Pancreas (tissue), 10 donors: ENCODE results near the gene SDR42E2. TPM values are rescaled to one million over a fixed set of nuclear protein-coding genes. Genes with fewer than 3 reads are reported as not detected.
A peak's percentile ranks its signal among the peaks of the same experiment; 100 is the strongest.

Experiments used
- ATAC-seq, 4 donors: fragments of 200-7000 bp; cut with Tn5 transposase; one replicate each; pipeline versions ENCODE4 v1.8.0 to v1.9.1; 2020; ENCODE audit warnings: mild to moderate bottlenecking in 4 of 4, moderate library complexity in 4 of 4
- DNase-seq, 6 donors: peaks; one replicate each; pipeline ENCODE4 v3.0.0-alpha.2; 2020
- FAIRE-seq: peaks from 2 replicates; lab custom pipeline; 2012; peaks lifted over from hg19 to GRCh38; lab: Jason Lieb, UNC
- H3K27ac ChIP-seq, 4 donors: fragments of 200-600 bp; sonication (generic); 1 replicate in 3 of 4; 2 replicates in 1 of 4; pipeline versions ENCODE4 v1.5.0 to v1.8.0; 2020
- H3K27me3 ChIP-seq, 4 donors: fragments of 200-600 bp; one replicate each; pipeline ENCODE4 v1.8.0; 2021
- H3K36me3 ChIP-seq, 3 donors: fragments of 200-600 bp; sonication (generic) in 1 of 3; one replicate each; pipeline versions ENCODE4 v1.5.0 to v1.8.0; 2020 to 2021
- H3K4me1 ChIP-seq, 3 donors: fragments of 200-600 bp; one replicate each; pipeline ENCODE4 v1.8.0; 2021
- H3K4me3 ChIP-seq, 4 donors: fragments of 200-600 bp; sonication (generic) in 2 of 4; one replicate each; pipeline versions ENCODE4 v1.5.0 to v1.8.0; 2020 to 2021
- H3K9me3 ChIP-seq, 4 donors: fragments of 200-600 bp; one replicate each; pipeline ENCODE4 v1.8.0; 2021
- CTCF ChIP-seq, 4 donors: fragments of 200-600 bp; sonication (generic) in 3 of 4; IDR thresholded peaks; one replicate each; pipeline versions ENCODE4 v1.5.0 to v1.8.0; 2021; ENCODE audit warnings: antibody characterized with exemption in 4 of 4
- WGBS, 2 donors: extraction: QIAGEN DNeasy Blood & Tissue Kit; methylation state at CpG; one replicate each; pipeline ENCODE4 v1.1.7; 2013; 5-methylcytosine and 5-hydroxymethylcytosine counted together
- intact Hi-C, 3 donors: fragments of 100-400 bp; cut with DNase I; formaldehyde crosslinking; loops; one replicate each; pipeline versions ENCODE4 v1.11.1 to v1.14.2; 2022
- polyA plus RNA-seq, 2 donors: library from polyadenylated mRNA; stranded (reverse); fragments of 200-250 nt; gene quantifications; one replicate each; pipeline ENCODE4 v1.2.3, GENCODE V29; 2013
- total RNA-seq, 6 donors: library from RNA; stranded (reverse); fragmentation: NEBNext Ultra II Directional in 4 of 6; extraction: Animal tissue kit (Norgen Biotek cat#: 25700) in 4 of 6; gene quantifications; one replicate each; pipeline versions ENCODE4 v1.2.1 to v1.2.4, GENCODE V29; 2021 to 2023
- donor health status: healthy with polysubstance abuse.
- donor health status: DM: no; HTN: no; CAD: no; lungs with moderate emphysema.
- donor health status: DM: no; HTN: no; CAD: no.
- donor health status: control.
- donor health status: control.
- donor health status: Bipolar disorder and iron deficiency.
- donor health status: DM: yes; HTN: yes; CAD: no.
- donor health status: DM: no; HTN: no; CAD: no.
- donor health status: DM: no; HTN: no; CAD: no.
- donor health status: DM: yes; HTN: yes; CAD: no.

SDR42E2 gene
- total and polyA plus RNA-seq, 8 donors: 0.07 TPM; not detected in 7

- no peaks in the 10 kb centered on the region for H3K27me3 ChIP-seq
- TF ChIP-seq CTCF (IDR thresholded peaks at IDR 0.05): no peak
- DNase-seq: no peak
- H3K4me1 ChIP-seq: peaks cover 0 to 7% (median 0%) of the 10 kb centered on the region in 3 donors
- FAIRE-seq: no peak
- ATAC-seq: peak; percentile 18 to 50 (median 38)
- no peak overlapping the region for H3K4me3 ChIP-seq
- WGBS, 2 donors: 21 to 32% methylated on average over 6 of the region's 6 CpGs
- peaks cover 0 to 3% (median 0%) of the 10 kb centered on the region in 3 donors for H3K36me3 ChIP-seq
- intact Hi-C loops: no loop called here
- H3K9me3 ChIP-seq: no peaks in the 10 kb centered on the region
- H3K27ac ChIP-seq: peak overlapping the region; percentile 36 to 66 (median 46)
These were observed 70.7 kb downstream of the SDR42E2 start for GRCh38 chr16:22233037-22233372.

- H3K27ac ChIP-seq: no peak overlapping the region
- peaks cover 0 to 10% (median 0%) of the 10 kb centered on the region in 3 donors for H3K4me1 ChIP-seq
- no peak overlapping the region for H3K4me3 ChIP-seq
- no peak for ATAC-seq
- no peak for DNase-seq
- TF ChIP-seq CTCF (IDR thresholded peaks at IDR 0.05): no peak
- WGBS, 2 donors: 71 to 75% methylated on average over 9 of the region's 9 CpGs
- H3K9me3 ChIP-seq: no peaks in the 10 kb centered on the region
- intact Hi-C loops: no loop called here
- no peaks in the 10 kb centered on the region for H3K36me3 ChIP-seq
- H3K27me3 ChIP-seq: no peaks in the 10 kb centered on the region
- FAIRE-seq: no peak
These were observed 73.8 kb downstream of the SDR42E2 start for GRCh38 chr16:22235839-22236745.

GRCh38 chr16:22239131-22239805 lies 77.0 kb downstream of the SDR42E2 start:
- no peak for DNase-seq
- intact Hi-C loops: no loop called here
- no peak for ATAC-seq
- no peaks in the 10 kb centered on the region for H3K9me3 ChIP-seq
- peaks cover 0 to 3% (median 0%) of the 10 kb centered on the region in 3 donors for H3K4me1 ChIP-seq
- H3K27me3 ChIP-seq: no peaks in the 10 kb centered on the region
- H3K36me3 ChIP-seq: no peaks in the 10 kb centered on the region
- no peak for TF ChIP-seq CTCF (IDR thresholded peaks at IDR 0.05)
- no peak overlapping the region for H3K4me3 ChIP-seq
- FAIRE-seq: no peak
- 90 to 91% methylated on average over 14 of the region's 14 CpGs for WGBS, 2 donors
- no peak overlapping the region for H3K27ac ChIP-seq

GRCh38 chr16:22240023-22240710 lies 77.9 kb downstream of the SDR42E2 start:
- no peak overlapping the region for H3K27ac ChIP-seq
- intact Hi-C loops: no loop called here
- ATAC-seq (peak in 3 of 4 donors; percentile 13 to 39 (median 34)), FAIRE-seq (no peak), DNase-seq (no peak)
- TF ChIP-seq CTCF (IDR thresholded peaks at IDR 0.05): no peak
- peaks cover 0 to 6% (median 0%) of the 10 kb centered on the region in 3 donors for H3K36me3 ChIP-seq
- H3K4me1 ChIP-seq: peaks cover 0 to 3% (median 0%) of the 10 kb centered on the region in 3 donors
- H3K27me3 ChIP-seq: no peaks in the 10 kb centered on the region
- H3K9me3 ChIP-seq: no peaks in the 10 kb centered on the region
- WGBS, 2 donors: 71 to 86% methylated on average over 3 of the region's 3 CpGs
- H3K4me3 ChIP-seq: no peak overlapping the region

Other genes starting within 250 kb of the SDR42E2 start
- 100 to 1,000 TPM in 2 of 6 donors, 10 to 100 TPM in 4; 78.6 to 107 (median 96.8) TPM for gene UQCRC2, start 209.1 kb upstream of the SDR42E2 start, total RNA-seq
- gene UQCRC2, start 209.1 kb upstream of the SDR42E2 start, polyA plus RNA-seq: 10 to 100 TPM; 49.5 to 89.0 TPM
- gene PDZD9, start 161.4 kb upstream of the SDR42E2 start, total RNA-seq: not detected
- not detected for gene PDZD9, start 161.4 kb upstream of the SDR42E2 start, polyA plus RNA-seq
- gene MOSMO, start 154.4 kb upstream of the SDR42E2 start, total RNA-seq: 1 to 10 TPM; 3.7 to 7.8 (median 4.8) TPM
- gene MOSMO, start 154.4 kb upstream of the SDR42E2 start, polyA plus RNA-seq: 1 to 10 TPM; 5.6 to 8.0 TPM
- under 1 TPM in 3 of 6 donors, not detected in 3; 0.06 to 0.24 (median 0.09) TPM for gene VWA3A, start 70.0 kb upstream of the SDR42E2 start, total RNA-seq
- gene VWA3A, start 70.0 kb upstream of the SDR42E2 start, polyA plus RNA-seq: under 1 TPM; 0.09 to 0.11 TPM
- 10 to 100 TPM; 15.0 to 21.1 (median 18.2) TPM for gene EEF2K, start 43.8 kb downstream of the SDR42E2 start, total RNA-seq
- gene EEF2K, start 43.8 kb downstream of the SDR42E2 start, polyA plus RNA-seq: 1 to 10 TPM; 6.1 to 9.2 TPM
- gene POLR3E, start 134.9 kb downstream of the SDR42E2 start, total RNA-seq: 10 to 100 TPM; 26.3 to 38.3 (median 31.9) TPM
- gene POLR3E, start 134.9 kb downstream of the SDR42E2 start, polyA plus RNA-seq: 10 to 100 TPM; 26.6 to 28.4 TPM
- 10 to 100 TPM in 2 of 6 donors, 1 to 10 TPM in 4; 8.3 to 15.5 (median 9.2) TPM for gene CDR2, start 212.1 kb downstream of the SDR42E2 start, total RNA-seq
- 1 to 10 TPM; 7.9 to 9.3 TPM for gene CDR2, start 212.1 kb downstream of the SDR42E2 start, polyA plus RNA-seq